Measurements from ENCODE around the gene PITPNM1. TPM values are rescaled to one million over a fixed set of nuclear protein-coding genes. Genes with fewer than 3 reads are reported as not detected.

Gene PITPNM1
- total and polyA plus RNA-seq, 2 of the 13 experiments (the other 11 are each of a cell fraction or from before 2014, with no cell fraction given) = 8.2 to 8.5 TPM

DNA sequence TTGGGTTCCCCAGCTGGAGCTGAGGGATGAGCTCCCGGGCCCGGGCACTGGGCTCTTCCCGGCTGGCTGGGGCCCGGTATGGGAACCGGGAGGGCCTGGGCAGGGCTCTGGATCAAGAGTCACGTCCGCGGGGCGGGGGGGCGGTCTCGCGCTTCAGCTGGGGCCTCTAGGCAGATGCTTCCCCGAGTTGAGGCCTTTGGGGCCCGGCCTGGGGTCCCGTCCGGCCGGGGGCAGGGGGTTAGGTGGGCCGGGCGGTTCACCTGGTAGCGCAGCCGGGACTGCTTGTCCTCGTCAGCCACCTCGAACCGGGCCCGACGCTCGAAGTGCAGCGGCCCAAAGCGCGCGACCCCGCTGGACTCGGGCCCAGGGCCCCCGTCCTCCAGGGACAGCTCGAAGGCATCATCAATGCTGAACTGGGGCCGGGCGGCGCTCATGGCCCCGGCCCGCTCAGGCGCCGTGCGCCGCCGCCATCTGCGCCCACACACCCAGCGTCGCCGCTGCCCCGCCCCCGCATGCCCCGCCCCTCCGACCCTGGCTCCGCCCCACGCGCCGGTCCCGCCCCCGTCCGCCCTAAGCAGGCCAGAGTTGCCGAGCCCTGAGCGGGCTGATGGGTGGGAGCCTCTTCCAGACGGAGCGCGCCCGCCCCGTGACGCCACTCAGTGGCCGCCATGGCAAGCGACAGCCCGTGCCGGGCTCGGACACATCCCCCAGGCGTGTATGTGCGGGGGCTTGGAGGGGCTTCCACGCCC is 36.2 kb downstream of the PITPNM1 start, which contains the start of gene TMEM134 (continued):
- TF ChIP-seq ZNF121 (CRISPR knock-in tag; IDR thresholded peaks at IDR 0.05) (peak; percentile 76), POLR2A (IDR thresholded peaks at IDR 0.05; ENCODE audit: insufficient read depth in 1 of 2, low read depth in 2 of 2, low read length in 2 of 2) (peak; percentile 73 to 83), KDM6A (CRISPR knock-in tag; IDR thresholded peaks at IDR 0.05; ENCODE audit: low read depth) (no peak), EZH2 (conservative IDR thresholded peaks at IDR 0.05; ENCODE audit: low read depth, low read length) (no peak), ZNF496 (CRISPR knock-in tag; IDR thresholded peaks at IDR 0.05; ENCODE audit: insufficient replicate concordance) (no peak), ZNF441 (CRISPR knock-in tag; IDR thresholded peaks at IDR 0.05; ENCODE audit: borderline replicate concordance) (peak; percentile 77; the same call in 1 of the 2 replicates), FOXO1 (CRISPR knock-in tag; IDR thresholded peaks at IDR 0.05) (no peak), RXRB (CRISPR knock-in tag; IDR thresholded peaks at IDR 0.05; ENCODE audit: borderline replicate concordance) (0 out of 2 replicates have a peak, but pooled peaks have one; percentile 30), ZBTB21 (CRISPR knock-in tag; IDR thresholded peaks at IDR 0.05) (peak; percentile 47; the same call in 1 of the 2 replicates), ZNF468 (CRISPR knock-in tag; IDR thresholded peaks at IDR 0.05) (no peak), RXRA (CRISPR knock-in tag; IDR thresholded peaks at IDR 0.05) (no peak; the same call in 1 of the 2 replicates), ZNF205 (CRISPR knock-in tag; IDR thresholded peaks at IDR 0.05) (peak; percentile 53; the same call in 1 of the 2 replicates), NCOA1 (CRISPR knock-in tag; IDR thresholded peaks at IDR 0.05) (no peak; the same call in 1 of the 2 replicates), U2AF1 (optimal IDR thresholded peaks at IDR 0.05; ENCODE audit: low read depth, low read length) (no peak), FOXA3 (CRISPR knock-in tag; IDR thresholded peaks at IDR 0.05) (no peak), NR2F6 (IDR thresholded peaks at IDR 0.05) (no peak), NR2F6 (CRISPR knock-in tag; IDR thresholded peaks at IDR 0.05) (peak; percentile 20; the same call in 1 of the 2 replicates)
- TF ChIP-seq, protein P1, sequence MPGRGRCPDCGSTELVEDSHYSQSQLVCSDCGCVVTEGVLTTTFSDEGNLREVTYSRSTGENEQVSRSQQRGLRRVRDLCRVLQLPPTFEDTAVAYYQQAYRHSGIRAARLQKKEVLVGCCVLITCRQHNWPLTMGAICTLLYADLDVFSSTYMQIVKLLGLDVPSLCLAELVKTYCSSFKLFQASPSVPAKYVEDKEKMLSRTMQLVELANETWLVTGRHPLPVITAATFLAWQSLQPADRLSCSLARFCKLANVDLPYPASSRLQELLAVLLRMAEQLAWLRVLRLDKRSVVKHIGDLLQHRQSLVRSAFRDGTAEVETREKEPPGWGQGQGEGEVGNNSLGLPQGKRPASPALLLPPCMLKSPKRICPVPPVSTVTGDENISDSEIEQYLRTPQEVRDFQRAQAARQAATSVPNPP (CRISPR knock-in tag; IDR thresholded peaks at IDR 0.05) = no peak
- TF ChIP-seq, protein P2, sequence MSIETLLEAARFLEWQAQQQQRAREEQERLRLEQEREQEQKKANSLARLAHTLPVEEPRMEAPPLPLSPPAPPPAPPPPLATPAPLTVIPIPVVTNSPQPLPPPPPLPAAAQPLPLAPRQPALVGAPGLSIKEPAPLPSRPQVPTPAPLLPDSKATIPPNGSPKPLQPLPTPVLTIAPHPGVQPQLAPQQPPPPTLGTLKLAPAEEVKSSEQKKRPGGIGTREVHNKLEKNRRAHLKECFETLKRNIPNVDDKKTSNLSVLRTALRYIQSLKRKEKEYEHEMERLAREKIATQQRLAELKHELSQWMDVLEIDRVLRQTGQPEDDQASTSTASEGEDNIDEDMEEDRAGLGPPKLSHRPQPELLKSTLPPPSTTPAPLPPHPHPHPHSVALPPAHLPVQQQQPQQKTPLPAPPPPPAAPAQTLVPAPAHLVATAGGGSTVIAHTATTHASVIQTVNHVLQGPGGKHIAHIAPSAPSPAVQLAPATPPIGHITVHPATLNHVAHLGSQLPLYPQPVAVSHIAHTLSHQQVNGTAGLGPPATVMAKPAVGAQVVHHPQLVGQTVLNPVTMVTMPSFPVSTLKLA (IDR thresholded peaks at IDR 0.05) = peak; percentile 39; the same call in 1 of the 2 replicates
- TF ChIP-seq, protein P3, sequence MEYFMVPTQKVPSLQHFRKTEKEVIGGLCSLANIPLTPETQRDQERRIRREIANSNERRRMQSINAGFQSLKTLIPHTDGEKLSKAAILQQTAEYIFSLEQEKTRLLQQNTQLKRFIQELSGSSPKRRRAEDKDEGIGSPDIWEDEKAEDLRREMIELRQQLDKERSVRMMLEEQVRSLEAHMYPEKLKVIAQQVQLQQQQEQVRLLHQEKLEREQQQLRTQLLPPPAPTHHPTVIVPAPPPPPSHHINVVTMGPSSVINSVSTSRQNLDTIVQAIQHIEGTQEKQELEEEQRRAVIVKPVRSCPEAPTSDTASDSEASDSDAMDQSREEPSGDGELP (IDR thresholded peaks at IDR 0.05; ENCODE audit: borderline replicate concordance, low read depth) = peak; percentile 21; the same call in 1 of the 2 replicates
- TF ChIP-seq, protein P4, sequence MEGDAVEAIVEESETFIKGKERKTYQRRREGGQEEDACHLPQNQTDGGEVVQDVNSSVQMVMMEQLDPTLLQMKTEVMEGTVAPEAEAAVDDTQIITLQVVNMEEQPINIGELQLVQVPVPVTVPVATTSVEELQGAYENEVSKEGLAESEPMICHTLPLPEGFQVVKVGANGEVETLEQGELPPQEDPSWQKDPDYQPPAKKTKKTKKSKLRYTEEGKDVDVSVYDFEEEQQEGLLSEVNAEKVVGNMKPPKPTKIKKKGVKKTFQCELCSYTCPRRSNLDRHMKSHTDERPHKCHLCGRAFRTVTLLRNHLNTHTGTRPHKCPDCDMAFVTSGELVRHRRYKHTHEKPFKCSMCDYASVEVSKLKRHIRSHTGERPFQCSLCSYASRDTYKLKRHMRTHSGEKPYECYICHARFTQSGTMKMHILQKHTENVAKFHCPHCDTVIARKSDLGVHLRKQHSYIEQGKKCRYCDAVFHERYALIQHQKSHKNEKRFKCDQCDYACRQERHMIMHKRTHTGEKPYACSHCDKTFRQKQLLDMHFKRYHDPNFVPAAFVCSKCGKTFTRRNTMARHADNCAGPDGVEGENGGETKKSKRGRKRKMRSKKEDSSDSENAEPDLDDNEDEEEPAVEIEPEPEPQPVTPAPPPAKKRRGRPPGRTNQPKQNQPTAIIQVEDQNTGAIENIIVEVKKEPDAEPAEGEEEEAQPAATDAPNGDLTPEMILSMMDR (CRISPR knock-in tag; IDR thresholded peaks at IDR 0.05) = peak; percentile 90
- TF ChIP-seq, protein P5, sequence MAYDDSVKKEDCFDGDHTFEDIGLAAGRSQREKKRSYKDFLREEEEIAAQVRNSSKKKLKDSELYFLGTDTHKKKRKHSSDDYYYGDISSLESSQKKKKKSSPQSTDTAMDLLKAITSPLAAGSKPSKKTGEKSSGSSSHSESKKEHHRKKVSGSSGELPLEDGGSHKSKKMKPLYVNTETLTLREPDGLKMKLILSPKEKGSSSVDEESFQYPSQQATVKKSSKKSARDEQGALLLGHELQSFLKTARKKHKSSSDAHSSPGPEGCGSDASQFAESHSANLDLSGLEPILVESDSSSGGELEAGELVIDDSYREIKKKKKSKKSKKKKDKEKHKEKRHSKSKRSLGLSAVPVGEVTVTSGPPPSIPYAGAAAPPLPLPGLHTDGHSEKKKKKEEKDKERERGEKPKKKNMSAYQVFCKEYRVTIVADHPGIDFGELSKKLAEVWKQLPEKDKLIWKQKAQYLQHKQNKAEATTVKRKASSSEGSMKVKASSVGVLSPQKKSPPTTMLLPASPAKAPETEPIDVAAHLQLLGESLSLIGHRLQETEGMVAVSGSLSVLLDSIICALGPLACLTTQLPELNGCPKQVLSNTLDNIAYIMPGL (CRISPR knock-in tag; IDR thresholded peaks at IDR 0.05; ENCODE audit: borderline replicate concordance in 1 of 2, low read depth in 1 of 2) = peak; percentile 69 to 82; a peak in 3 of 4 replicates

Measured in HepG2 (cell line).